Measurements from ENCODE around the gene RPS6KA2. TPM values are rescaled to one million over a fixed set of nuclear protein-coding genes. Genes with fewer than 3 reads are reported as not detected.

RPS6KA2 gene
- total and polyA plus RNA-seq, 4 donors = 23.8 to 34.6 (median 31.6) TPM

- H3K36me3 ChIP-seq (ENCODE audit: control insufficient read depth, insufficient read depth, low read length) = peaks cover 34% of the 10 kb centered on the region
- WGBS (ENCODE audit: insufficient coverage) = 89% methylated on average over 13 of the region's 21 CpGs
These were observed 149.2 kb downstream of the RPS6KA2 start for GRCh38 chr6:166477647-166478365.

GRCh38 chr6:166476634-166477215, 150.3 kb downstream of the RPS6KA2 start:
- DNase-seq (ENCODE audit: low read depth in 4 of 6, low spot score in 6 of 6) = no peak
- Histone ChIP-seq H3K4me3 (ENCODE audit: low read depth, low read length) (no peak overlapping the region), H3K9me3 (ENCODE audit: control insufficient read depth, insufficient read depth, low read length) (no peaks in the 10 kb centered on the region), H3K4me1 (ENCODE audit: control insufficient read depth, insufficient read depth, low read length) (peaks cover 27% of the 10 kb centered on the region), H3K27me3 (ENCODE audit: control insufficient read depth, insufficient read depth, low read length) (no peaks in the 10 kb centered on the region), H3K36me3 (ENCODE audit: control insufficient read depth, insufficient read depth, low read length) (peaks cover 36% of the 10 kb centered on the region), H3K27ac (ENCODE audit: low read depth, low read length) (no peak overlapping the region)
- 92% methylated on average over 13 of the region's 15 CpGs for WGBS (ENCODE audit: insufficient coverage)

More at GRCh38 chr6:166477647-166478365, 149.2 kb downstream of the RPS6KA2 start:
- Histone ChIP-seq H3K27ac (ENCODE audit: low read depth, low read length) (no peak overlapping the region), H3K4me1 (ENCODE audit: control insufficient read depth, insufficient read depth, low read length) (peaks cover 27% of the 10 kb centered on the region), H3K9me3 (ENCODE audit: control insufficient read depth, insufficient read depth, low read length) (no peaks in the 10 kb centered on the region), H3K27me3 (ENCODE audit: control insufficient read depth, insufficient read depth, low read length) (no peaks in the 10 kb centered on the region), H3K4me3 (ENCODE audit: low read depth, low read length) (no peak overlapping the region)
- no peak for DNase-seq (ENCODE audit: low read depth in 4 of 6, low spot score in 6 of 6)

- no peak for DNase-seq (ENCODE audit: low read depth in 4 of 6, low spot score in 6 of 6)
- H3K4me3 ChIP-seq (ENCODE audit: low read depth, low read length) = no peak overlapping the region
- H3K36me3 ChIP-seq (ENCODE audit: control insufficient read depth, insufficient read depth, low read length) = peaks cover 38% of the 10 kb centered on the region
- no peaks in the 10 kb centered on the region for H3K9me3 ChIP-seq (ENCODE audit: control insufficient read depth, insufficient read depth, low read length)
- H3K27ac ChIP-seq (ENCODE audit: low read depth, low read length) = no peak overlapping the region
- WGBS (ENCODE audit: insufficient coverage) = 78% methylated on average over 12 of the region's 14 CpGs
- no peaks in the 10 kb centered on the region for H3K27me3 ChIP-seq (ENCODE audit: control insufficient read depth, insufficient read depth, low read length)
- peaks cover 27% of the 10 kb centered on the region for H3K4me1 ChIP-seq (ENCODE audit: control insufficient read depth, insufficient read depth, low read length)
These were observed 150.9 kb downstream of the RPS6KA2 start for GRCh38 chr6:166476061-166476591.

GRCh38 chr6:166474721-166475565, 152.1 kb downstream of the RPS6KA2 start:
- H3K36me3 ChIP-seq (ENCODE audit: control insufficient read depth, insufficient read depth, low read length) = peaks cover 50% of the 10 kb centered on the region
- WGBS (ENCODE audit: insufficient coverage) = 83% methylated on average over 22 of the region's 26 CpGs

GRCh38 chr6:166473886-166474571, 153.0 kb downstream of the RPS6KA2 start:
- DNase-seq (ENCODE audit: low read depth in 4 of 6, low spot score in 6 of 6) = peak in 1 of 6 donors; percentile 55
- WGBS (ENCODE audit: insufficient coverage) = 86% methylated on average over 9 of the region's 12 CpGs
- Histone ChIP-seq H3K36me3 (ENCODE audit: control insufficient read depth, insufficient read depth, low read length) (peaks cover 51% of the 10 kb centered on the region), H3K4me1 (ENCODE audit: control insufficient read depth, insufficient read depth, low read length) (peaks cover 30% of the 10 kb centered on the region), H3K9me3 (ENCODE audit: control insufficient read depth, insufficient read depth, low read length) (no peaks in the 10 kb centered on the region), H3K4me3 (ENCODE audit: low read depth, low read length) (no peak overlapping the region), H3K27me3 (ENCODE audit: control insufficient read depth, insufficient read depth, low read length) (no peaks in the 10 kb centered on the region), H3K27ac (ENCODE audit: low read depth, low read length) (no peak overlapping the region)

More at GRCh38 chr6:166474721-166475565, 152.1 kb downstream of the RPS6KA2 start:
- DNase-seq (ENCODE audit: low read depth in 4 of 6, low spot score in 6 of 6) = no peak
- H3K4me3 ChIP-seq (ENCODE audit: low read depth, low read length) = no peak overlapping the region
- no peaks in the 10 kb centered on the region for H3K27me3 ChIP-seq (ENCODE audit: control insufficient read depth, insufficient read depth, low read length)
- H3K9me3 ChIP-seq (ENCODE audit: control insufficient read depth, insufficient read depth, low read length) = no peaks in the 10 kb centered on the region
- no peak overlapping the region for H3K27ac ChIP-seq (ENCODE audit: low read depth, low read length)
- H3K4me1 ChIP-seq (ENCODE audit: control insufficient read depth, insufficient read depth, low read length) = peaks cover 31% of the 10 kb centered on the region

GRCh38 chr6:166472636-166473035, 154.4 kb downstream of the RPS6KA2 start:
- Histone ChIP-seq H3K4me1 (ENCODE audit: control insufficient read depth, insufficient read depth, low read length) (peaks cover 20% of the 10 kb centered on the region), H3K27me3 (ENCODE audit: control insufficient read depth, insufficient read depth, low read length) (no peaks in the 10 kb centered on the region), H3K27ac (ENCODE audit: low read depth, low read length) (no peak overlapping the region), H3K36me3 (ENCODE audit: control insufficient read depth, insufficient read depth, low read length) (peaks cover 41% of the 10 kb centered on the region), H3K4me3 (ENCODE audit: low read depth, low read length) (no peak overlapping the region), H3K9me3 (ENCODE audit: control insufficient read depth, insufficient read depth, low read length) (no peaks in the 10 kb centered on the region)
- no peak for DNase-seq (ENCODE audit: low read depth in 4 of 6, low spot score in 6 of 6)
- WGBS (ENCODE audit: insufficient coverage) = 94% methylated on average over 11 of the region's 12 CpGs

GRCh38 chr6:166471797-166472260, 155.2 kb downstream of the RPS6KA2 start:
- peaks cover 44% of the 10 kb centered on the region for H3K36me3 ChIP-seq (ENCODE audit: control insufficient read depth, insufficient read depth, low read length)
- no peak overlapping the region for H3K27ac ChIP-seq (ENCODE audit: low read depth, low read length)
- H3K4me3 ChIP-seq (ENCODE audit: low read depth, low read length) = no peak overlapping the region
- 71% methylated on average over 8 of the region's 10 CpGs for WGBS (ENCODE audit: insufficient coverage)
- no peak for DNase-seq (ENCODE audit: low read depth in 4 of 6, low spot score in 6 of 6)
- no peaks in the 10 kb centered on the region for H3K27me3 ChIP-seq (ENCODE audit: control insufficient read depth, insufficient read depth, low read length)
- peaks cover 18% of the 10 kb centered on the region for H3K4me1 ChIP-seq (ENCODE audit: control insufficient read depth, insufficient read depth, low read length)
- H3K9me3 ChIP-seq (ENCODE audit: control insufficient read depth, insufficient read depth, low read length) = no peaks in the 10 kb centered on the region

GRCh38 chr6:166470863-166471410, 156.1 kb downstream of the RPS6KA2 start:
- no peaks in the 10 kb centered on the region for H3K9me3 ChIP-seq (ENCODE audit: control insufficient read depth, insufficient read depth, low read length)
- H3K4me3 ChIP-seq (ENCODE audit: low read depth, low read length) = no peak overlapping the region
- H3K27ac ChIP-seq (ENCODE audit: low read depth, low read length) = no peak overlapping the region
- H3K4me1 ChIP-seq (ENCODE audit: control insufficient read depth, insufficient read depth, low read length) = peaks cover 13% of the 10 kb centered on the region
- H3K36me3 ChIP-seq (ENCODE audit: control insufficient read depth, insufficient read depth, low read length) = peaks cover 38% of the 10 kb centered on the region
- WGBS (ENCODE audit: insufficient coverage) = 69% methylated on average over 17 of the region's 23 CpGs
- H3K27me3 ChIP-seq (ENCODE audit: control insufficient read depth, insufficient read depth, low read length) = no peaks in the 10 kb centered on the region
- no peak for DNase-seq (ENCODE audit: low read depth in 4 of 6, low spot score in 6 of 6)

Data from spinal cord (tissue), 10 donors.